GM12878 (cell line): Measurements from ENCODE around the gene HSD17B10. TPM values are rescaled to one million over a fixed set of nuclear protein-coding genes. Genes with fewer than 3 reads are reported as not detected.

ENCODE experiments used
- BCL11A ChIP-seq: IDR thresholded peaks from 2 replicates; pipeline ENCODE4 v1.6.1; 2011; ENCODE audit warnings: low read depth, low read length
- E2F8 ChIP-seq: fragments of 450-650 bp; IDR thresholded peaks from 2 replicates; pipeline ENCODE4 v1.6.1; 2018; ENCODE audit warnings: mild to moderate bottlenecking, low read depth, moderate library complexity; ENCODE audit not compliant: partially characterized antibody
- FOXM1 ChIP-seq: IDR thresholded peaks from 2 replicates; pipeline ENCODE4 v1.6.1; 2012; ENCODE audit warnings: low read depth, mild to moderate bottlenecking, inconsistent platforms, low read length, moderate library complexity
- IKZF1 ChIP-seq: fragments of 450-650 bp; conservative IDR thresholded peaks from 2 replicates; pipeline ENCODE4 v1.6.1; 2017; ENCODE audit warnings: antibody characterized with exemption, mild to moderate bottlenecking
- KAT2A ChIP-seq: conservative IDR thresholded peaks from 2 replicates; pipeline ENCODE4 v1.6.1; 2011; ENCODE audit warnings: low read depth, low read length; ENCODE audit not compliant: control insufficient read depth
- NFYB ChIP-seq: IDR thresholded peaks from 2 replicates; pipeline ENCODE4 v1.6.1; 2011; ENCODE audit warnings: low read depth, mild to moderate bottlenecking, low read length, improper control_type of control experiment, moderate library complexity; ENCODE audit not compliant: insufficient read depth
- SPI1 ChIP-seq: IDR thresholded peaks from 2 replicates; pipeline ENCODE4 v1.6.1; 2011; ENCODE audit warnings: low read depth, mild to moderate bottlenecking, low read length, moderate library complexity, borderline replicate concordance; ENCODE audit not compliant: insufficient read depth
- ZBTB40 ChIP-seq: fragments of 450-650 bp; IDR thresholded peaks from 2 replicates; pipeline ENCODE4 v1.6.1; 2016; ENCODE audit warnings: mild to moderate bottlenecking, moderate library complexity, borderline replicate concordance
- ZNF274 ChIP-seq: IDR thresholded peaks from one replicate; pipeline ENCODE4 v1.8.0; 2011; ENCODE audit not compliant: insufficient read length, insufficient read depth
- polyA plus RNA-seq, 11 experiments: library from polyadenylated mRNA; depleted of rRNA in 4 of 11; unstranded in 6 of 11; stranded (reverse) in 5 of 11; fragments of >200 nt; fragmentation: Nextera tagmentation in 4 of 11; fragmentation: Illumina TruSeq in 1 of 11; extraction: Ambion mirVana in 4 of 11; extraction: Trizol in 1 of 11; gene quantifications; 1 replicate in 1 of 11; 2 replicates in 10 of 11; pipeline versions ENCODE4 v1.2.1 to v1.2.3, GENCODE V29; 2011 to 2016; ENCODE audit warnings: inconsistent platforms in 2 of 11, missing spikeins in 2 of 11, low read depth in 1 of 11
- total RNA-seq, 4 experiments: library from RNA; depleted of rRNA in 3 of 4; stranded (reverse); fragments of >200 nt in 3 of 4; fragmentation: Illumina TruSeq in 1 of 4; extraction: Trizol in 1 of 4; gene quantifications; 2 replicates each; pipeline versions ENCODE4 v1.2.1 to v1.2.3, GENCODE V29; 2013 to 2021
- TF ChIP-seq, protein P1 (sequence below): fragments of 450-650 bp; IDR thresholded peaks from 2 replicates; pipeline ENCODE4 v1.6.1; 2017; ENCODE audit warnings: borderline replicate concordance
- TF ChIP-seq, protein P2 (sequence below): fragments of 150-350 bp; IDR thresholded peaks from 2 replicates; pipeline ENCODE4 v1.6.1; 2016; ENCODE audit warnings: low read depth, low read length
- TF ChIP-seq, protein P3 (sequence below): fragments of 450-650 bp; IDR thresholded peaks from 2 replicates; pipeline ENCODE4 v1.6.1; 2017; ENCODE audit warnings: mild to moderate bottlenecking

Gene HSD17B10
- total and polyA plus RNA-seq, 10 of the 15 experiments (the other 5 are each of a cell fraction or from before 2014, with no cell fraction given): 43.7 to 313 (median 187) TPM

- peak; percentile 94 for TF ChIP-seq E2F8
- TF ChIP-seq ZBTB40: peak; percentile 61; the same call in 1 of the 2 replicates
- no peak for TF ChIP-seq BCL11A
- TF ChIP-seq, protein P1, sequence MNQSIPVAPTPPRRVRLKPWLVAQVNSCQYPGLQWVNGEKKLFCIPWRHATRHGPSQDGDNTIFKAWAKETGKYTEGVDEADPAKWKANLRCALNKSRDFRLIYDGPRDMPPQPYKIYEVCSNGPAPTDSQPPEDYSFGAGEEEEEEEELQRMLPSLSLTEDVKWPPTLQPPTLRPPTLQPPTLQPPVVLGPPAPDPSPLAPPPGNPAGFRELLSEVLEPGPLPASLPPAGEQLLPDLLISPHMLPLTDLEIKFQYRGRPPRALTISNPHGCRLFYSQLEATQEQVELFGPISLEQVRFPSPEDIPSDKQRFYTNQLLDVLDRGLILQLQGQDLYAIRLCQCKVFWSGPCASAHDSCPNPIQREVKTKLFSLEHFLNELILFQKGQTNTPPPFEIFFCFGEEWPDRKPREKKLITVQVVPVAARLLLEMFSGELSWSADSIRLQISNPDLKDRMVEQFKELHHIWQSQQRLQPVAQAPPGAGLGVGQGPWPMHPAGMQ: peak; percentile 73
- TF ChIP-seq SPI1: no peak
- no peak for TF ChIP-seq ZNF274
- TF ChIP-seq, protein P2, sequence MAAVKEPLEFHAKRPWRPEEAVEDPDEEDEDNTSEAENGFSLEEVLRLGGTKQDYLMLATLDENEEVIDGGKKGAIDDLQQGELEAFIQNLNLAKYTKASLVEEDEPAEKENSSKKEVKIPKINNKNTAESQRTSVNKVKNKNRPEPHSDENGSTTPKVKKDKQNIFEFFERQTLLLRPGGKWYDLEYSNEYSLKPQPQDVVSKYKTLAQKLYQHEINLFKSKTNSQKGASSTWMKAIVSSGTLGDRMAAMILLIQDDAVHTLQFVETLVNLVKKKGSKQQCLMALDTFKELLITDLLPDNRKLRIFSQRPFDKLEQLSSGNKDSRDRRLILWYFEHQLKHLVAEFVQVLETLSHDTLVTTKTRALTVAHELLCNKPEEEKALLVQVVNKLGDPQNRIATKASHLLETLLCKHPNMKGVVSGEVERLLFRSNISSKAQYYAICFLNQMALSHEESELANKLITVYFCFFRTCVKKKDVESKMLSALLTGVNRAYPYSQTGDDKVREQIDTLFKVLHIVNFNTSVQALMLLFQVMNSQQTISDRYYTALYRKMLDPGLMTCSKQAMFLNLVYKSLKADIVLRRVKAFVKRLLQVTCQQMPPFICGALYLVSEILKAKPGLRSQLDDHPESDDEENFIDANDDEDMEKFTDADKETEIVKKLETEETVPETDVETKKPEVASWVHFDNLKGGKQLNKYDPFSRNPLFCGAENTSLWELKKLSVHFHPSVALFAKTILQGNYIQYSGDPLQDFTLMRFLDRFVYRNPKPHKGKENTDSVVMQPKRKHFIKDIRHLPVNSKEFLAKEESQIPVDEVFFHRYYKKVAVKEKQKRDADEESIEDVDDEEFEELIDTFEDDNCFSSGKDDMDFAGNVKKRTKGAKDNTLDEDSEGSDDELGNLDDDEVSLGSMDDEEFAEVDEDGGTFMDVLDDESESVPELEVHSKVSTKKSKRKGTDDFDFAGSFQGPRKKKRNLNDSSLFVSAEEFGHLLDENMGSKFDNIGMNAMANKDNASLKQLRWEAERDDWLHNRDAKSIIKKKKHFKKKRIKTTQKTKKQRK: no peak
- no peak; the same call in 1 of the 2 replicates for TF ChIP-seq FOXM1
- TF ChIP-seq NFYB: no peak
- TF ChIP-seq IKZF1: peak; percentile 65; the same call in 1 of the 2 replicates
- no peak for TF ChIP-seq KAT2A
- TF ChIP-seq, protein P3, sequence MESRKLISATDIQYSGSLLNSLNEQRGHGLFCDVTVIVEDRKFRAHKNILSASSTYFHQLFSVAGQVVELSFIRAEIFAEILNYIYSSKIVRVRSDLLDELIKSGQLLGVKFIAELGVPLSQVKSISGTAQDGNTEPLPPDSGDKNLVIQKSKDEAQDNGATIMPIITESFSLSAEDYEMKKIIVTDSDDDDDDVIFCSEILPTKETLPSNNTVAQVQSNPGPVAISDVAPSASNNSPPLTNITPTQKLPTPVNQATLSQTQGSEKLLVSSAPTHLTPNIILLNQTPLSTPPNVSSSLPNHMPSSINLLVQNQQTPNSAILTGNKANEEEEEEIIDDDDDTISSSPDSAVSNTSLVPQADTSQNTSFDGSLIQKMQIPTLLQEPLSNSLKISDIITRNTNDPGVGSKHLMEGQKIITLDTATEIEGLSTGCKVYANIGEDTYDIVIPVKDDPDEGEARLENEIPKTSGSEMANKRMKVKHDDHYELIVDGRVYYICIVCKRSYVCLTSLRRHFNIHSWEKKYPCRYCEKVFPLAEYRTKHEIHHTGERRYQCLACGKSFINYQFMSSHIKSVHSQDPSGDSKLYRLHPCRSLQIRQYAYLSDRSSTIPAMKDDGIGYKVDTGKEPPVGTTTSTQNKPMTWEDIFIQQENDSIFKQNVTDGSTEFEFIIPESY: 0 out of 2 replicates have a peak, but pooled peaks have one; percentile 17
These were observed 11.9 kb downstream of the HSD17B10 start, which contains the start of gene SMC1A (continued) for GRCh38 chrX:53422086-53422860.
